DND-41 (cell line): ENCODE measurements around the gene C1QTNF6.

Experiments
- EZH2 ChIP-seq: IDR thresholded peaks from 3 replicates; pipeline ENCODE4 v1.6.1; 2012; ENCODE audit warnings: borderline replicate concordance, low read depth, mild to moderate bottlenecking, moderate library complexity, low read length, inconsistent platforms; ENCODE audit not compliant: severe bottlenecking
- TF ChIP-seq, protein P1 (sequence below): IDR thresholded peaks from 2 replicates; pipeline ENCODE4 v1.5.1; 2012; ENCODE audit warnings: borderline replicate concordance, low read length, moderate library complexity, mild to moderate bottlenecking; ENCODE audit not compliant: poor library complexity, severe bottlenecking; ENCODE audit errors: extremely low read depth

GRCh38 chr22:37232140-37232998 lies 44.3 kb upstream of the C1QTNF6 start:
- TF ChIP-seq, protein P1, sequence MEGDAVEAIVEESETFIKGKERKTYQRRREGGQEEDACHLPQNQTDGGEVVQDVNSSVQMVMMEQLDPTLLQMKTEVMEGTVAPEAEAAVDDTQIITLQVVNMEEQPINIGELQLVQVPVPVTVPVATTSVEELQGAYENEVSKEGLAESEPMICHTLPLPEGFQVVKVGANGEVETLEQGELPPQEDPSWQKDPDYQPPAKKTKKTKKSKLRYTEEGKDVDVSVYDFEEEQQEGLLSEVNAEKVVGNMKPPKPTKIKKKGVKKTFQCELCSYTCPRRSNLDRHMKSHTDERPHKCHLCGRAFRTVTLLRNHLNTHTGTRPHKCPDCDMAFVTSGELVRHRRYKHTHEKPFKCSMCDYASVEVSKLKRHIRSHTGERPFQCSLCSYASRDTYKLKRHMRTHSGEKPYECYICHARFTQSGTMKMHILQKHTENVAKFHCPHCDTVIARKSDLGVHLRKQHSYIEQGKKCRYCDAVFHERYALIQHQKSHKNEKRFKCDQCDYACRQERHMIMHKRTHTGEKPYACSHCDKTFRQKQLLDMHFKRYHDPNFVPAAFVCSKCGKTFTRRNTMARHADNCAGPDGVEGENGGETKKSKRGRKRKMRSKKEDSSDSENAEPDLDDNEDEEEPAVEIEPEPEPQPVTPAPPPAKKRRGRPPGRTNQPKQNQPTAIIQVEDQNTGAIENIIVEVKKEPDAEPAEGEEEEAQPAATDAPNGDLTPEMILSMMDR: no peak
- TF ChIP-seq EZH2: no peak
